Measurements from ENCODE around the gene TMPRSS13.
A peak's percentile ranks its signal among the peaks of the same experiment; 100 is the strongest.

Gene TMPRSS13

DNA sequence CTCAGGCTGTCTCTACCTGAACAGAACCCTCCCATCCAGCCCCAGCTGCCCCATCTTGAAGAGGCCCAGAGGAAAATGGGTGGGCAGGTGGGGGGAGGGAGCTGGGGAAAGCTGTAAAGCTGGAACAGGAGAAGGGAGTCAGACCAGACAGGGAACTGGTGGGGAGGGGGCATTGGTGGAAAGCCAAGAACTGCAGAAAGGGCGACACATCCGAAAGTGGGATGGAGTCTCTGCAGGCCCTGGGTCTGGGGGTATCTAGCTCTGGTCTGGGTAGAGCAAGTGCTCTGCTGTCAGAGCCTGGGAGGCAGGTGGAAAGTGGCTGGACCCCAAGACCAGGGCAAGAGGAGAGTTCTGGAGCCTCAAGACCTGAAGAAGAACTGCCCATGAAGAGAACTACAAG is 7.7 kb downstream of the TMPRSS13 start:
- no peak overlapping the region for H2AFZ ChIP-seq (ENCODE audit: low read depth, low read length)
- no peak overlapping the region for H3K9ac ChIP-seq (ENCODE audit: low read depth, low read length)
- H3K79me2 ChIP-seq (ENCODE audit: insufficient read depth, low read length): no peaks in the 10 kb centered on the region
- ATAC-seq (ENCODE audit: insufficient read depth, low read depth) (no peak), DNase-seq (no peak)
- TF ChIP-seq, protein P1, sequence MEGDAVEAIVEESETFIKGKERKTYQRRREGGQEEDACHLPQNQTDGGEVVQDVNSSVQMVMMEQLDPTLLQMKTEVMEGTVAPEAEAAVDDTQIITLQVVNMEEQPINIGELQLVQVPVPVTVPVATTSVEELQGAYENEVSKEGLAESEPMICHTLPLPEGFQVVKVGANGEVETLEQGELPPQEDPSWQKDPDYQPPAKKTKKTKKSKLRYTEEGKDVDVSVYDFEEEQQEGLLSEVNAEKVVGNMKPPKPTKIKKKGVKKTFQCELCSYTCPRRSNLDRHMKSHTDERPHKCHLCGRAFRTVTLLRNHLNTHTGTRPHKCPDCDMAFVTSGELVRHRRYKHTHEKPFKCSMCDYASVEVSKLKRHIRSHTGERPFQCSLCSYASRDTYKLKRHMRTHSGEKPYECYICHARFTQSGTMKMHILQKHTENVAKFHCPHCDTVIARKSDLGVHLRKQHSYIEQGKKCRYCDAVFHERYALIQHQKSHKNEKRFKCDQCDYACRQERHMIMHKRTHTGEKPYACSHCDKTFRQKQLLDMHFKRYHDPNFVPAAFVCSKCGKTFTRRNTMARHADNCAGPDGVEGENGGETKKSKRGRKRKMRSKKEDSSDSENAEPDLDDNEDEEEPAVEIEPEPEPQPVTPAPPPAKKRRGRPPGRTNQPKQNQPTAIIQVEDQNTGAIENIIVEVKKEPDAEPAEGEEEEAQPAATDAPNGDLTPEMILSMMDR (IDR thresholded peaks at IDR 0.05; ENCODE audit: borderline replicate concordance, extremely low read depth, low read length, poor library complexity, severe bottlenecking): no peak
- TF ChIP-seq EZH2 (IDR thresholded peaks at IDR 0.05; ENCODE audit: borderline replicate concordance, low read depth, low read length, severe bottlenecking): no peak
- H4K20me1 ChIP-seq (ENCODE audit: insufficient read depth, low read length): no peaks in the 10 kb centered on the region
- H3K4me2 ChIP-seq (ENCODE audit: insufficient read depth, low read length): no peak overlapping the region
- no peaks in the 10 kb centered on the region for H3K36me3 ChIP-seq (ENCODE audit: insufficient read depth, low read length)
- no peak overlapping the region for H3K4me3 ChIP-seq (ENCODE audit: low read depth in 1 of 2, low read length in 2 of 2)
- H3K9me3 ChIP-seq (ENCODE audit: insufficient read depth, low read length, severe bottlenecking): no peaks in the 10 kb centered on the region
- H3K4me1 ChIP-seq (ENCODE audit: insufficient read depth, low read length): no peaks in the 10 kb centered on the region
- H3K27ac ChIP-seq (ENCODE audit: low read length): 0 out of 2 replicates have a peak overlapping the region, but pooled peaks have one; percentile 11
- no peaks in the 10 kb centered on the region for H3K27me3 ChIP-seq (ENCODE audit: insufficient read depth, low read length, poor library complexity)

DNA sequence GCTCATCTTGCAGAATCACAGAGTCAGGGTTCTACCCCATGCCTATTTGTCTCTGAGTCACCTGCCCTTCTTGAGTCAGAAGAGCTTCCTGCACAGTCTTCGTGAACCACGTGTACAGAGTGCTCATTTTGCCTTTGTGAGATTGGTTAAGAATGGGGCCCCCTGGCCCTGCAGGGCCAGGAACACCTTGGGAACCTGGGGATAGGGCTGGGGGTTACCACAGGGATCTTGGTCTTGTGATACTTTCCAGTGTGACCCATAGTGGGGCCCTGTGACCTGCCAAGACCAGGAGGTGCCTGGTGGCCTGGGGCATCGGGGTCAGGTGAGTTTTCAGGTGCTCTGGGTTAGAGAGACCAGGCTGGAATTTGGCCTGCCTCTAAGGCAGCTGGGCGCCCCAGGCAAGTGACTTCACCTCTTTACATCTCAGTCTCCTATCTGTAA is 9.4 kb downstream of the TMPRSS13 start:
- no peak overlapping the region for H3K9ac ChIP-seq (ENCODE audit: low read depth, low read length)
- no peaks in the 10 kb centered on the region for H3K36me3 ChIP-seq (ENCODE audit: insufficient read depth, low read length)
- no peaks in the 10 kb centered on the region for H4K20me1 ChIP-seq (ENCODE audit: insufficient read depth, low read length)
- DNase-seq (no peak), ATAC-seq (ENCODE audit: insufficient read depth, low read depth) (no peak)
- H3K27me3 ChIP-seq (ENCODE audit: insufficient read depth, low read length, poor library complexity): no peaks in the 10 kb centered on the region
- H3K79me2 ChIP-seq (ENCODE audit: insufficient read depth, low read length): no peaks in the 10 kb centered on the region
- H2AFZ ChIP-seq (ENCODE audit: low read depth, low read length): no peak overlapping the region
- no peaks in the 10 kb centered on the region for H3K9me3 ChIP-seq (ENCODE audit: insufficient read depth, low read length, severe bottlenecking)
- no peak overlapping the region for H3K27ac ChIP-seq (ENCODE audit: low read length)
- no peak overlapping the region for H3K4me2 ChIP-seq (ENCODE audit: insufficient read depth, low read length)
- peaks cover 12% of the 10 kb centered on the region for H3K4me1 ChIP-seq (ENCODE audit: insufficient read depth, low read length)
- H3K4me3 ChIP-seq (ENCODE audit: low read depth in 1 of 2, low read length in 2 of 2): no peak overlapping the region
- TF ChIP-seq EZH2 (IDR thresholded peaks at IDR 0.05; ENCODE audit: borderline replicate concordance, low read depth, low read length, severe bottlenecking): no peak
- TF ChIP-seq, protein P1 (IDR thresholded peaks at IDR 0.05; ENCODE audit: borderline replicate concordance, extremely low read depth, low read length, poor library complexity, severe bottlenecking): no peak

DNA sequence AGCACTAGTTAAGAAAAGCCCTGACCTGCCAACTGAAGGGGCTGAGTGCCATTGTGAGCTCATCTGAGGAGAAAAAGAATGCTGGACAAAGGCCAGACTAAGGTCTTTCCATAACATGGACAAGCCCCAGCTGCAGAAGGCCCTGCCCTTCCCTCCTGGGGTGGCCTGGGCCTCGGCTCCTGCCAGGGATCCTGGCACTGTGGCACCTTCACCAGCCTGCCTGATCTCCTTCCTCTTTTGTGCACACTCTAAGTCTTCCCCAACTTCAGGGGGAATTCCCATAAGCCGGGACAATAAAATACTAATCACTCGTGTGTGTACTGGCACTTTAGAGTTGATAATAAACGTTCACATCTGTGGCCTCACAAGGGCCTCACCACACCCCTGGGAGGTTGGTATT is 9.9 kb downstream of the TMPRSS13 start:
- H3K4me2 ChIP-seq (ENCODE audit: insufficient read depth, low read length): no peak overlapping the region
- no peaks in the 10 kb centered on the region for H3K79me2 ChIP-seq (ENCODE audit: insufficient read depth, low read length)
- DNase-seq (no peak), ATAC-seq (ENCODE audit: insufficient read depth, low read depth) (no peak)
- TF ChIP-seq, protein P1 (IDR thresholded peaks at IDR 0.05; ENCODE audit: borderline replicate concordance, extremely low read depth, low read length, poor library complexity, severe bottlenecking): no peak
- no peak for TF ChIP-seq EZH2 (IDR thresholded peaks at IDR 0.05; ENCODE audit: borderline replicate concordance, low read depth, low read length, severe bottlenecking)
- H3K4me3 ChIP-seq (ENCODE audit: low read depth in 1 of 2, low read length in 2 of 2): no peak overlapping the region
- H2AFZ ChIP-seq (ENCODE audit: low read depth, low read length): no peak overlapping the region
- no peaks in the 10 kb centered on the region for H3K27me3 ChIP-seq (ENCODE audit: insufficient read depth, low read length, poor library complexity)
- H3K4me1 ChIP-seq (ENCODE audit: insufficient read depth, low read length): peaks cover 17% of the 10 kb centered on the region
- no peaks in the 10 kb centered on the region for H3K9me3 ChIP-seq (ENCODE audit: insufficient read depth, low read length, severe bottlenecking)
- no peak overlapping the region for H3K9ac ChIP-seq (ENCODE audit: low read depth, low read length)
- no peak overlapping the region for H3K27ac ChIP-seq (ENCODE audit: low read length)
- no peaks in the 10 kb centered on the region for H4K20me1 ChIP-seq (ENCODE audit: insufficient read depth, low read length)
- H3K36me3 ChIP-seq (ENCODE audit: insufficient read depth, low read length): no peaks in the 10 kb centered on the region
